ENCODE data around the gene EHHADH. TPM values are rescaled to one million over a fixed set of nuclear protein-coding genes. Genes with fewer than 3 reads are reported as not detected.
"Not testable (repeated sequence)": the region's sequence is repeated elsewhere in the genome, so short reads cannot be mapped to it uniquely, and the experiment has no call there.

EHHADH gene
- total RNA-seq, 4 donors from 2014 or later: 4.8 to 7.1 (median 6.3) TPM

DNA sequence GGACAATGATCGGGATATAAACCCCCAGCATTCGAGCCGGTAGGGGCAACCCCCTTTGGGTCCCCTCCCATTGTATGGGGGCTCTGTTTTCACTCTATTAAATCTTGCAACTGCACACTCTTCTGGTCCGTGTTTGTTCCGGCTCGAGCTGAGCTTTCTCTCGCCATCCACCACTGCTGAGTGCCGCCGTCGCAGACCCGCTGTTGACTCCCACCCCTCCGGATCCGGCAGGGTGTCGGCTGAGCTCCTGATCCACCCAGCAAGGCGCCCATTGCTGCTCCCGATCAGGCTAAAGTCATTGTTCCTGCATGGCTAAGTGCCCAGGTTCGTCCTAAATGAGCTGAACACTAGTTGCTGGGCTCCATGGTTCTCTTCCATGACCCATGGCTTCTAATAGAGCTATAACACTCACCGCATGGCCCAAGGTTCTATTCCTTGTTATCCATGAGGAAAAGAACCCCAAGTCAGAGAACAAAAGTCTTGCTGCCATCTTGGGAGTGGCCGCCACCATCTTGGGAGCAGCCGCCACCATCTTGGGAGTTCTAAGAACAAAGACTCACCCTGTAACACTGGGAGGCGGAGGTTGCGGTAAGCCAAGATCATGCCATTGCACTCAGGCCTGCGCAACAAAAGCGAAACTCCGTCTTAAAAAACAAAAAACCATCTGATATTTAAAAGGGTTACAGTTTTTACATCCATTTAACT, 11.2 kb upstream of the EHHADH start:
- TF ChIP-seq POLR2A (IDR thresholded peaks at IDR 0.05) (no peak), EP300 (IDR thresholded peaks at IDR 0.05) (no peak), POLR2AphosphoS5 (IDR thresholded peaks at IDR 0.05) (no peak)
- TF ChIP-seq, protein P1, sequence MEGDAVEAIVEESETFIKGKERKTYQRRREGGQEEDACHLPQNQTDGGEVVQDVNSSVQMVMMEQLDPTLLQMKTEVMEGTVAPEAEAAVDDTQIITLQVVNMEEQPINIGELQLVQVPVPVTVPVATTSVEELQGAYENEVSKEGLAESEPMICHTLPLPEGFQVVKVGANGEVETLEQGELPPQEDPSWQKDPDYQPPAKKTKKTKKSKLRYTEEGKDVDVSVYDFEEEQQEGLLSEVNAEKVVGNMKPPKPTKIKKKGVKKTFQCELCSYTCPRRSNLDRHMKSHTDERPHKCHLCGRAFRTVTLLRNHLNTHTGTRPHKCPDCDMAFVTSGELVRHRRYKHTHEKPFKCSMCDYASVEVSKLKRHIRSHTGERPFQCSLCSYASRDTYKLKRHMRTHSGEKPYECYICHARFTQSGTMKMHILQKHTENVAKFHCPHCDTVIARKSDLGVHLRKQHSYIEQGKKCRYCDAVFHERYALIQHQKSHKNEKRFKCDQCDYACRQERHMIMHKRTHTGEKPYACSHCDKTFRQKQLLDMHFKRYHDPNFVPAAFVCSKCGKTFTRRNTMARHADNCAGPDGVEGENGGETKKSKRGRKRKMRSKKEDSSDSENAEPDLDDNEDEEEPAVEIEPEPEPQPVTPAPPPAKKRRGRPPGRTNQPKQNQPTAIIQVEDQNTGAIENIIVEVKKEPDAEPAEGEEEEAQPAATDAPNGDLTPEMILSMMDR (IDR thresholded peaks at IDR 0.05): no peak
- WGBS: 95% methylated on average over 25 of the region's 25 CpGs

DNA sequence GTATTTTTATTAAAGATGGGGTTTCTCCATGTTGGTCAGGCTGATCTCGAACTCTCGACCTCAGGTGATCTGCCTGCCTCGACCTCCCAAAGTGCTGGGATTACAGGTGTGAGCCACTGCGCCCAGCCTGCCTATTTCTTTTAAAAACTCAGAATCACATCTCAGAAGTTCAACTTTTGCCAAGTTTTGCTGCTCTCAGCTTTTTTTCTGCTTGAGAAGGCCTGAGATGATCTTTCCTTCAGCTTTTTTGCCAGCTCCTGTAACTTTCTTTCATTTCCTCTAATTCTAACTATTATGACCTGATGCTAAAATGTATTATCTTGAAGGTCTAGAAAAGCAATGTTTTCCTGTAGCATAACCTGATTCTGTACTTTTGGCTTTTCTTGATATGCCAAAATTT, 9.6 kb upstream of the EHHADH start:
- Histone ChIP-seq H3K9me3 (no peaks in the 10 kb centered on the region), H3K36me3 (no peaks in the 10 kb centered on the region), H3K4me1 (no peaks in the 10 kb centered on the region), H3K27me3 (peaks cover 11% of the 10 kb centered on the region), H3K4me3 (no peak overlapping the region), H3K27ac (no peak overlapping the region)
- 90% methylated on average over 4 of the region's 4 CpGs for WGBS
- TF ChIP-seq POLR2A (IDR thresholded peaks at IDR 0.05): no peak
- no peak for TF ChIP-seq POLR2AphosphoS5 (IDR thresholded peaks at IDR 0.05)
- TF ChIP-seq EP300 (IDR thresholded peaks at IDR 0.05): no peak
- TF ChIP-seq, protein P1 (IDR thresholded peaks at IDR 0.05): no peak
- no peak for DNase-seq (ENCODE audit: low spot score in 2 of 2)

More for the DNA sequence above, 11.2 kb upstream of the EHHADH start:
- peaks cover 27% of the 10 kb centered on the region for H3K27me3 ChIP-seq
- H3K27ac ChIP-seq: no peak overlapping the region
- H3K36me3 ChIP-seq: no peaks in the 10 kb centered on the region
- no peak overlapping the region for H3K4me3 ChIP-seq
- DNase-seq (ENCODE audit: low spot score in 2 of 2): no peak
- H3K4me1 ChIP-seq: no peaks in the 10 kb centered on the region
- no peaks in the 10 kb centered on the region for H3K9me3 ChIP-seq

DNA sequence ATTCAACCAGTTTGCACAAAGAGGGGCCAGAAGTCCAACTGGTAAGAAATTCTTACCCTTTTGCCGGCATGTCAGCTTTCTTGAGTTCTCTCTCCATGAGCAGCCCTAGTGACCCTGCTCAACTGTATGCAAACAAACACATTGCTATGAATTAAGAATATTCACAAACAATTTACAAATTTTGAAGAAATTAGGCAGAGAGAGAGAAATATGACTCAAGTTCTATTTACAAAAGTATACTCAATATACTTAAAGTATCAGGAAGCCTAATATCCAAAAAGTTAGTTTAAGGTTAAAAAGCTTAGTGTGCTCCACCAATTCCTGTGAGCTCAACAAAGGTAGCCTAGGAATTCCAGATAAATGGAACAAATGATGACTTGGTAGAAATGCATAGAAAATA, 3.5 kb upstream of the EHHADH start:
- WGBS: 97% methylated on average over 1 of the region's 1 CpG
- Histone ChIP-seq H3K27ac (no peak overlapping the region), H3K36me3 (no peaks in the 10 kb centered on the region), H3K27me3 (no peaks in the 10 kb centered on the region), H3K9me3 (no peaks in the 10 kb centered on the region), H3K4me3 (no peak overlapping the region), H3K4me1 (peaks cover 5% of the 10 kb centered on the region)
- no peak for TF ChIP-seq POLR2AphosphoS5 (IDR thresholded peaks at IDR 0.05)
- no peak for TF ChIP-seq POLR2A (IDR thresholded peaks at IDR 0.05)
- TF ChIP-seq, protein P1 (IDR thresholded peaks at IDR 0.05): no peak
- TF ChIP-seq EP300 (IDR thresholded peaks at IDR 0.05): no peak
- DNase-seq (ENCODE audit: low spot score in 2 of 2): no peak

DNA sequence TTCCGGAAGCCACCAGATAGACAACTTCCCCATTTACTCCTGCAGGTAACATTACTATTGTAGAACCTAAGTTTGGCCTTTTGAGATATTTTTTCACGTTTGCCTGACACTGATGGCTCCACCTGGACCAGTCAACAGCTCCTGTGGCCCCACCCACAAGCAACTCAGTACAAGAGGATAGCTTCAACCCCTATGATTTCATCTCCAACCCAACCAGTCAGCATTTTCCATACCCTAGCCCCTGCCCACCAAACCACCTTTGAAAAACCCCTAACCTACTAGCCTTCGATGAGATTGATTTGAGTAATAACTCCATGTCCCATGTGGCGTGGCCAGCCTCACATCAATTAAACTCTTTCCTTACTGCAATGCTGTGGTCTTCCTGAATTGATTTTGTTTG, 950 bp upstream of the EHHADH start:
- 94% methylated on average over 4 of the region's 4 CpGs for WGBS
- no peak overlapping the region for H3K27ac ChIP-seq
- TF ChIP-seq, protein P1 (IDR thresholded peaks at IDR 0.05): no peak
- H3K4me3 ChIP-seq: no peak overlapping the region
- H3K36me3 ChIP-seq: no peaks in the 10 kb centered on the region
- peaks cover 5% of the 10 kb centered on the region for H3K4me1 ChIP-seq
- DNase-seq (ENCODE audit: low spot score in 2 of 2): no peak
- no peaks in the 10 kb centered on the region for H3K9me3 ChIP-seq
- no peaks in the 10 kb centered on the region for H3K27me3 ChIP-seq

DNA sequence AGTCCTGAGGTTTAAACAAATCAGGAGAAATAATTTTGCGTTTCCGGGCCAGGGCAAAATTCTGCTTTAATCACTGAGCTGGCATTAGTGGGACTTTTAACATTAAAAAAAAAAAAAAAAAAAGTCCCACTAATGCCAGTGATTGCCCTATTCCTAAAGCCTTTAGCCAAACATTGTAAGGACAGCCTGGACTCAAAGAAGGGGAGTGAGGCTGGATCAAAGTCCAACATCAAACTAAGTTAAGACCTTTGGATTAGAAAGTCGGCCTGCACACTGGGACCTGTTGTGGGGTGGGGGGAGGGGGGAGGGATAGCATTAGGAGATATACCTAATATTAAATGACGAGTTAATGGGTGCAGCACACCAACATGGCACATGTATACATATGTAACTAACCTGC, 716 bp downstream of the EHHADH start:
- H3K4me3 ChIP-seq: peak overlapping the region; percentile 58
- not testable (repeated sequence) for H3K27ac ChIP-seq; H3K4me1 ChIP-seq; DNase-seq (ENCODE audit: low spot score in 2 of 2); H3K9me3 ChIP-seq; H3K27me3 ChIP-seq; H3K36me3 ChIP-seq
- WGBS: 78% methylated on average over 4 of the region's 4 CpGs

DNA sequence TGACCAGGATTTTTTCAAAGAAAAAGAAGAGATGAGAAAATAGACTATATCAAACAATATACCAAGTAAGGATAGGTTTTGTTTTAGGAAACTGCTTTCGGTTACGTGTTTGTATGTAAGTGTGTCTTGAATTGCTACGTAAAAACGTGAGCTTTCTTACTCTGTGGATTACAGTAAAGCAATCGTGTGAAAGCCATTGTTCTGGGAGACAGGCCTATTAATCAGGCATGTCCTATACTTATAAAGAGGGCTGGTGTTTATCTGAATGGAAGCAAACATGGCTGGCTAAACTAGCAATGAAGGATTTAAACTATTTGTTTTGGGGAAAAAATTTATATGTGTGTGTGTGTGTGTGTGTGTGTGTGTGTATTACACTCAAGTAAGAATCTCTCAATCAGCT, 2.6 kb downstream of the EHHADH start:
- no peak for DNase-seq (ENCODE audit: low spot score in 2 of 2)
- H3K27ac ChIP-seq: no peak overlapping the region
- no peaks in the 10 kb centered on the region for H3K9me3 ChIP-seq
- peaks cover 7% of the 10 kb centered on the region for H3K36me3 ChIP-seq
- no peak overlapping the region for H3K4me3 ChIP-seq
- peaks cover 5% of the 10 kb centered on the region for H3K4me1 ChIP-seq
- WGBS: 92% methylated on average over 5 of the region's 5 CpGs
- TF ChIP-seq POLR2A (IDR thresholded peaks at IDR 0.05): no peak
- H3K27me3 ChIP-seq: no peaks in the 10 kb centered on the region
